Measurements from ENCODE around the gene CD59.
"Not testable (repeated sequence)": the region's sequence is repeated elsewhere in the genome, so short reads cannot be mapped to it uniquely, and the experiment has no call there.

The CD59 gene

DNA sequence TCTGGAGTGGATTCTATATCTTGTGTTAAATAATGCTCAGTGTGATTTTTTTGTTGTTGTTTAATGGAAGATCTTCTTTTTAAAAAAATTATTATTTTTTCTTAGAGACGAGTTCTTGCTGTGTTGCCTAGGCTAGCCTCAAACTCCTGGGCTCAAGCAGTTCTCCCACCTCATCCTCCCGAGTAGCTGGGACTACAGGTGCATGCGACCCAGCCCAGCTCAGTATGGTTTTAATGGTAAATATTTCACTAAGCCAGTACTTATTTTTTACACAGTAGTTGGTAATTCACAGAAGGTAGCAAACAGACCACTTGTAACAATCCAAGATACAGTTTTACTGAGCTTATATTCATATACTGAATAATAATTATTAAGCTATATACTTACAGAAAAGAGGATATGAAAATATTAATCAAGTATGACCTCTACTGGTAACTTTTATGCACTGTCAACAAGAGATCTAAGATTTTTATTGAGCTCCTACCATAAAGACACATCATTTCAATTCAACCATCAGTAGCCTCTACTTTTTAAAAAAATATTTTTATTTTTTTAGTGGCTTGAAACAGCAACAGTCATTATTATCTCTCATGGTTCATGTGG, 6.1 kb upstream of the CD59 start:
- no peak for DNase-seq

DNA sequence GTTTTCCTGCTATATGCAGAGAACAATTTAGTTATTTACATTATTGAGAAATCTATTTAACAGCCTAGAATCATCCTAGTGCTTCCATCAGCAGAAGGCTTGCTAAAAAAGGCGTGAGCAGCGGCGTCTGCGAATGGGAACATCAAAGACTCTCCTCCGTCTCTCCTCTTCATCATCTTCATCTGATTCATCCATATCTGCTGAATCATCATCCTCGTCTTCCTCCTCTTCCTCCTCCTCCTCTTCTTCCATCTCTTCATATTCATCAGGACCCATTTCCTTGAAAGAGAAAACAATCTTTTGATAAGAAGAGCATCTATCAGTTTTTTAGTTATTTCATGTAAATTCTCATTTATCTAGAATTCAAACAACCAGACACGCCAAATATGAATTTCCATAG, 5.6 kb upstream of the CD59 start:
- DNase-seq, result no peak

- DNase-seq, result no peak
These were observed 1.2 kb upstream of the CD59 start for GRCh38 chr11:33737362-33737821.

GRCh38 chr11:33735271-33736147, 714 bp downstream of the CD59 start:
- peak in 5 of 14 donors; percentile 13 to 63 (median 43) for DNase-seq

DNA sequence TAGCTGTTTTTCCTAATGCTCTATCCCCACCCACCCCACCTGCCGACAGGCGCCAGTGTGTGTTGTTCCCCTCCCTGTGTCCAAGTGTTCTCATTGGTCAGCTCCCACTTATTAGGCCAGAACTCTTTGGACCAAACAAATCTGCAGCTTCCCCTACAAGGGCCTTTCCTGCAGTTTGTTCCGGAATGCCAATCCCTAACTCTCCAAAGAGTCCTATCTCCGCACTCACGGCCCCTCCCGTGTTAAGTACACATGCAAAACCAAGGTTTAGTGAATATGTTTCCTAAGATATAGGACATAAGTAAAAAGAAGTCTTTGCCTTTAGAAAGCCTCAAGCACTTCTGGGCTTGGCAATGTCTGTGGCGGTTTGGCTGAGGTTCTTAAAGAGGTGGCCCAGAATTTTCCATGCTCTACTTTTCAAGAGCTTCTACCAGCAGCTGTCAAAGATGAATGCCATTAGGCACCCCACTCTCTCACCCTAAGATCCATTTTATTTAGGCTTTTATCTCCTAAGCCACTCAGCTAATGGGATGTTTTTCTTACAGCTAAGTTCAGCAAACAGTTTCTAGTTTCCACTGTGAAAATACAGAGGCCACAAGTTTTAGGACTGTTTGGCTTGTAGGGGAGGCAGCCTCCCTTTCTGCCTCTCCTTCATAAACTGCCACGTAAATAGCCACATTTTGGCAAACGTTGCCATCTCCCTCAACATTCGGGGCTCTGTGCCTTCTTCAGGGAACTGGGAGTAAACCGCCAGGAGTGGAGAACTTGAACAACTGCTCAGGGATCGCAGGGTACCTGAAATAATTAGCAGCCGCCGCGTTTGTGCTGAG, 1.6 kb downstream of the CD59 start:
- peak in 7 of 14 donors; percentile 13 to 62 (median 23) for DNase-seq

DNA sequence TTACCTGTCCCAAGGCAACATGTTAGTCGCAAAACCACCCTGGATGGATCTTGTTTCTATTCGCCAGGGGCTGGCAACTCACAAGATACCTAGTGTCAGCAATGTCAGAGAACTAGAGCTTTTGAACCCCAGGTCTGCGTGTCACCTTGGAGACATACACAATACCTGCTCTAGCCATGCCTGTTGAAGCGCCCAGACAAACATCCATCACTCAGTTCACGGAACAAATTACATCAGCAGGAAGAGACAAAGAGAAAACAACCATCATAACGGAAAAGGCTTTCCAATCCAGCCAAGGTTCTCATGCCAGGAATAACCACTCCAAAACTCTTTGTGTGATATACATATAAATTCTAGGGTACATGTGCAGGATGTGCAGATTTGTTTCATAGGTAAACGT, 2.2 kb downstream of the CD59 start:
- DNase-seq, result no peak

GRCh38 chr11:33731723-33732531, 4.3 kb downstream of the CD59 start:
- DNase-seq, result peak in 1 of 14 donors; percentile 18

- no peak for DNase-seq
These were observed 5.5 kb downstream of the CD59 start for GRCh38 chr11:33730716-33731115.

DNA sequence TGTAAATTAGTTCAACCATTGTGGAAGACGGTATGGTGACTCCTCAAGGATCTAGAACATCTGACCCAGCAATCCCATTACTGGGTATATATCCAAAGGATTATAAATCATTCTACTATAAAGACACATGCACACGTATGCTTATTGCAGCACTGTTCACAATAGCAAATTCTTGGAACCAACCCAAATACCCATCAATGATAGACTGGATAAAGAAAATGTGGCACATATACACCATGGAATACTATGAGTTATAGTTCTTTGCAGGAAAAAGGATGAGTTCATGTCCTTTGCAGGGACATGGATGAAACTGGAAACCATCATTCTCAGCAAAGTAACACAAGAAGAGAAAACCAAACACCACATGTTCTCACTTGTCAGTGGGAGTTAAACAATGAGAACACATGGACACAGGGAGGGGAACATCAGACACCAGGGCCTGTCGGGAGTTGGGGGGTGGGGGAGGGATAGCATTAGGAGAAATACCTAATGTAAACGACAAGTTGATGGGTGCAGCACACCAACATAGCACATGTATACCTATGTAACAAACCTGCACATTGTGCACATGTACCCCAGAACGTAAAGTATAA, 7.1 kb downstream of the CD59 start:
- not testable (repeated sequence) for DNase-seq

- DNase-seq, result not testable (repeated sequence)
These were observed 8.7 kb downstream of the CD59 start for GRCh38 chr11:33727539-33727938.

DNA sequence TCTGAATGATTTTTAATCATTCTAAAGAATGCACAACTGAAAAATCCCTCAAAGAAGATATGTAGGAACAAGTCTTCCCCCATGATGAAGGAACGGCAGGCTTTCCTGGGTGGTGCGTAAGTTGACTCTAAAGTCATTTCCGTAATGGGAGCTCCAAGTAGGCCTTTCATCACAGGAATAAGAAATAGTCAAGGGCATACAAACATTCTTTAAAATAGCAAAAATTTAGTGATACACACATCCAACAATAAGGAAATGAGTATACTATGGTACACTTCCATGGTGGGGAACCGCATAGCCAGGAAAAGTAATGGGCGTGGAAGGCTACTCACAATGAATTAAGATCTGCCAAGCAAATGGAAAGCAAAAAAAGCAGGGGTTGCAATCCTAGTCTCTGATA, 10.7 kb downstream of the CD59 start:
- no peak for DNase-seq

GRCh38 chr11:33724644-33725035, 11.6 kb downstream of the CD59 start:
- DNase-seq, result peak in 8 of 14 donors; percentile 10 to 52 (median 27)

- no peak for DNase-seq
These were observed 12.9 kb downstream of the CD59 start for GRCh38 chr11:33723238-33723881.

GRCh38 chr11:33722590-33723234, 13.5 kb downstream of the CD59 start:
- peak in 1 of 14 donors; percentile 16 for DNase-seq

- DNase-seq, result no peak
These were observed 14.2 kb downstream of the CD59 start for GRCh38 chr11:33721984-33722383.

GRCh38 chr11:33721426-33721825, 14.8 kb downstream of the CD59 start:
- peak in 1 of 14 donors; percentile 78 for DNase-seq

DNA sequence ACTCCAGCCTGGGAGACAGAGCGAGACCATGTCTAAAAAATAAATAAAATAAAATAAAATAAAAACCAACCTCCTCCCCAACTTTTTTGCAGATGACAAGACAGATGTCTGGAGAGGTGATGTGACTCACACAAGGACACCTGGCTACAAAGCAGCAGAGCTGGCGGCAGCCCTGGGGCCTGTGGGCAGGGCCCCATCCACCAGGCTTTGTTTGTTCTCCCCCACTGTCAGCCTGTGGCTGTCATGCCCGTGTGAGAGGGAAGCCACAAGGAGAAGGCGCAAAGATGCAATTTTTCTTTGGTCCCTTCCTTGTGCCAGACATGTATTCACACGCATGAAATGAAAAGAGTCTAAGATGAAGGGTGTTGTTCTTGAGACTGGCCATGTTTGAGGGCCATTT, 16.6 kb downstream of the CD59 start:
- DNase-seq, result no peak

DNA sequence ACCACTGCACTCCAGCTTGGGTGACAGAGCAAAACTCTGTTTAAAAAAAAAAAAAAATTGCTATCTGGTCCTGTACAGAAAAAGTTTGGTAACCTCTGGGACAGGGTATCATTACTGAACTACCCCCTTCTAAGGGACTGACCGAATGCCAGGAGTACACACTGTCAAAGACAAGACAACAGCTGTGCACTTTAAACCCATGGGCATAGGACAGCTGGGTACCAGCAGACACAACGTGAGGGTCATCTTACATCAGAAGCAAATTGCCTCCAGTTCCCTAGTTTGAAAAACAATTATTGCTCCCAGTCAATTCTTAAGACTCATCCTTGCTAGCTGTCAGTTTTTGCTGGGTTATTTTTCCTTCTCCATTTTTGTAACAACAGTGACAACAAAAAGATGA, 17.8 kb downstream of the CD59 start:
- no peak for DNase-seq

GRCh38 chr11:33716243-33716642, 20.0 kb downstream of the CD59 start:
- DNase-seq, result no peak

DNA sequence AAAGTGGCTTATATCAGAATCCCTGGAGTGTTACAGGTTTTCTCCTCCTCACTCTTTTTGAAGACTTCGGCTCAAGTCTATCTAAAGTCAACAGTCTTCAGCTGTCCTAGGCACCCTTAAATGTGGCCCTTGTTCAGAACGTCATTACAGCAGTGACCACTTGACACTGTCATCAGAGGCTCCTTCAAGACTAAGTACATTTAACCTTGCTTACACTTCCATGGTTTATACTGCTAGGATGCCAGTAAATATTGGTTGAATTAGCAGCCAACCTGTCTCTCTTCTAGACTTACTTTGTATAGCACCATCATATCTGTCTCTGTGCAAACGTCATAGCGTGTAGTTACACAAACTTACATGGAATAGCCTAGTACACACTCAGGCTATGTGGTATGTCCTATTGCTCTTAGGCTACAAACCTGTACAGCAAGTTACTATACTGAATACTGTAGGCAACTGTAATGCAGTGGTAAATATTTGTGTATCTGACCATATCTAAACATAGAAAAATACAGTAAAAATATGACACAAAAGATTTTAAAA, 22.3 kb downstream of the CD59 start:
- DNase-seq, result no peak
